ENCODE measurements around the gene MMP27. TPM values are rescaled to one million over a fixed set of nuclear protein-coding genes. Genes with fewer than 3 reads are reported as not detected.

The MMP27 gene
- total RNA-seq, 1 experiment from 2014 or later: not detected

- DNase-seq (ENCODE audit: low read depth): no peak
Measured at GRCh38 chr11:102703826-102704493, 1.6 kb downstream of the MMP27 start.

GRCh38 chr11:102695201-102695600 lies 10.4 kb downstream of the MMP27 start:
- DNase-seq (ENCODE audit: low read depth): no peak

- DNase-seq (ENCODE audit: low read depth): no peak
Measured at GRCh38 chr11:102685754-102686153, 19.8 kb downstream of the MMP27 start.

- peak; percentile 31 for DNase-seq (ENCODE audit: low read depth)
Measured at GRCh38 chr11:102685338-102685737, 20.2 kb downstream of the MMP27 start.

- no peak for DNase-seq (ENCODE audit: low read depth)
Measured at GRCh38 chr11:102683277-102683676, 22.3 kb downstream of the MMP27 start.

- no peak for DNase-seq (ENCODE audit: low read depth)
Measured at GRCh38 chr11:102680945-102681344, 24.6 kb downstream of the MMP27 start.

GRCh38 chr11:102678022-102678421 lies 27.5 kb downstream of the MMP27 start:
- DNase-seq (ENCODE audit: low read depth): no peak

- no peak for DNase-seq (ENCODE audit: low read depth)
Measured at GRCh38 chr11:102676084-102676483, 29.5 kb downstream of the MMP27 start.

GRCh38 chr11:102669664-102670063 lies 35.9 kb downstream of the MMP27 start:
- DNase-seq (ENCODE audit: low read depth): no peak

GRCh38 chr11:102666331-102666957 lies 39.1 kb downstream of the MMP27 start:
- DNase-seq (ENCODE audit: low read depth): peak; percentile 63

GRCh38 chr11:102664001-102664752 lies 41.4 kb downstream of the MMP27 start:
- no peak for DNase-seq (ENCODE audit: low read depth)

GRCh38 chr11:102662607-102663006 lies 43.0 kb downstream of the MMP27 start:
- DNase-seq (ENCODE audit: low read depth): no peak

- DNase-seq (ENCODE audit: low read depth): no peak
Measured at GRCh38 chr11:102661040-102661439, 44.5 kb downstream of the MMP27 start.

- DNase-seq (ENCODE audit: low read depth): no peak
Measured at GRCh38 chr11:102656528-102656927, 49.0 kb downstream of the MMP27 start.

- DNase-seq (ENCODE audit: low read depth): no peak
Measured at GRCh38 chr11:102655547-102655946, 50.0 kb downstream of the MMP27 start.

GRCh38 chr11:102654761-102655160 lies 50.8 kb downstream of the MMP27 start:
- no peak for DNase-seq (ENCODE audit: low read depth)

- DNase-seq (ENCODE audit: low read depth): peak; percentile 49
Measured at GRCh38 chr11:102653744-102654291, 51.8 kb downstream of the MMP27 start.

- DNase-seq (ENCODE audit: low read depth): no peak
Measured at GRCh38 chr11:102647430-102647829, 58.1 kb downstream of the MMP27 start.

- DNase-seq (ENCODE audit: low read depth): no peak
Measured at GRCh38 chr11:102643941-102644340, 61.6 kb downstream of the MMP27 start.
